Nephron (organoid): ENCODE measurements around the gene CRYL1.

ENCODE experiments used
- H3K27ac Mint-ChIP-seq, 3 experiments: 2 replicates each; pipeline ENCODE4 v1.8.0; 2020; ENCODE audit warnings: mixed read lengths in 3 of 3, mild to moderate bottlenecking in 2 of 3, moderate library complexity in 1 of 3
- H3K27me3 Mint-ChIP-seq: 2 replicates; pipeline ENCODE4 v1.8.0; 2021; ENCODE audit warnings: low read depth, mild to moderate bottlenecking, moderate library complexity, mixed read lengths
- H3K36me3 Mint-ChIP-seq: 2 replicates; pipeline ENCODE4 v1.8.0; 2020; ENCODE audit warnings: low read depth, mixed read lengths
- H3K4me1 Mint-ChIP-seq: 2 replicates; pipeline ENCODE4 v1.8.0; 2020; ENCODE audit warnings: mixed read lengths
- H3K4me3 Mint-ChIP-seq, 3 experiments: 2 replicates each; pipeline ENCODE4 v1.8.0; 2020; ENCODE audit warnings: mild to moderate bottlenecking in 3 of 3, mixed read lengths in 3 of 3, moderate library complexity in 2 of 3
- H3K9me3 Mint-ChIP-seq: 2 replicates; pipeline ENCODE4 v1.8.0; 2020; ENCODE audit warnings: mixed read lengths
- TF ChIP-seq, protein P1 (sequence below), 3 experiments: fragments of 200-600 bp; sonication (generic); IDR thresholded peaks; one replicate each; pipeline ENCODE4 v1.5.0; 2021; ENCODE audit warnings: antibody characterized with exemption in 3 of 3; ENCODE audit not compliant: unreplicated experiment in 3 of 3

Gene CRYL1

DNA sequence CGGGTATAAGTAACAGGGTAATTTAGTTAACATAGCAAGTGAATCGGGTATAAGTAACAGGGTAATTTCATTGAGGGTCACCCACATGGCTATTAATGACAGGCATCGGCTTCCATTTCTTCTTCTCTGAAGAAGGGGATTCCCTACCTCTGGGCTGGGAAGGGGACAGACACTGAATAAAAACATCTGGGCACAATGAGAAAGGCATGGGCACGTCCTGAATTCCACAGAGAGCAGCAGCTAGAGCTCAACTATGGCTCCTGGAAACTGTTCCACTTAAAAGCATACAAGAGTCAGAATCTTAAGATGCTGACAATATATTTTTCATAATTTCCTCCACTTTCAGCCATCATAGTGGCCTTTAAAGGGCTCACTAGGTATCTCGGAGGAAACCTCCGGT lies 51.8 kb downstream of the CRYL1 start:
- no peak overlapping the region for H3K4me3 Mint-ChIP-seq
- no peak overlapping the region for H3K27ac Mint-ChIP-seq
- TF ChIP-seq, protein P1, sequence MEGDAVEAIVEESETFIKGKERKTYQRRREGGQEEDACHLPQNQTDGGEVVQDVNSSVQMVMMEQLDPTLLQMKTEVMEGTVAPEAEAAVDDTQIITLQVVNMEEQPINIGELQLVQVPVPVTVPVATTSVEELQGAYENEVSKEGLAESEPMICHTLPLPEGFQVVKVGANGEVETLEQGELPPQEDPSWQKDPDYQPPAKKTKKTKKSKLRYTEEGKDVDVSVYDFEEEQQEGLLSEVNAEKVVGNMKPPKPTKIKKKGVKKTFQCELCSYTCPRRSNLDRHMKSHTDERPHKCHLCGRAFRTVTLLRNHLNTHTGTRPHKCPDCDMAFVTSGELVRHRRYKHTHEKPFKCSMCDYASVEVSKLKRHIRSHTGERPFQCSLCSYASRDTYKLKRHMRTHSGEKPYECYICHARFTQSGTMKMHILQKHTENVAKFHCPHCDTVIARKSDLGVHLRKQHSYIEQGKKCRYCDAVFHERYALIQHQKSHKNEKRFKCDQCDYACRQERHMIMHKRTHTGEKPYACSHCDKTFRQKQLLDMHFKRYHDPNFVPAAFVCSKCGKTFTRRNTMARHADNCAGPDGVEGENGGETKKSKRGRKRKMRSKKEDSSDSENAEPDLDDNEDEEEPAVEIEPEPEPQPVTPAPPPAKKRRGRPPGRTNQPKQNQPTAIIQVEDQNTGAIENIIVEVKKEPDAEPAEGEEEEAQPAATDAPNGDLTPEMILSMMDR (IDR thresholded peaks at IDR 0.05; ENCODE audit: unreplicated experiment in 3 of 3), result no peak
- H3K4me1 Mint-ChIP-seq, result no peaks in the 10 kb centered on the region
- H3K27me3 Mint-ChIP-seq, result no peaks in the 10 kb centered on the region
- peaks cover 8% of the 10 kb centered on the region for H3K36me3 Mint-ChIP-seq
- H3K9me3 Mint-ChIP-seq, result no peaks in the 10 kb centered on the region

DNA sequence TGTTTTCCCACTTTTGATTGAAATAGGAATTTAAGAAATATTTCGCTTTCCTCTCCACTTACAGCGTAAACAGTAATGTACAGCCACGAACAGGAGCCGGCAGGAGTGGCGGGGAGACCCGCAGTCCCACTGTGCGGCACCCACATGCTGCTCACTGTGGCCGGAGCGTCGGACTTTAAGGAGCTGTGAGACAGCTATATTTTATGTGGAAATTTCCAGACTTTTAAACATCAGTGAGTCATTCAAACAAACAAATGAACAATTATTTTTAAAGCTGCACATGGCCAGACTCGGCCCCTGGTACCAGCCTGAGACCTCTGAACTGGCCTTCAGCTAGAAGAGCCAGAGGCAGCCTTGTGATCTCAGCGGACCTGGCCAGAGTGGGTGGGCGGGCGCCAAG lies 52.5 kb downstream of the CRYL1 start:
- no peaks in the 10 kb centered on the region for H3K4me1 Mint-ChIP-seq
- H3K36me3 Mint-ChIP-seq, result peaks cover 14% of the 10 kb centered on the region
- H3K27ac Mint-ChIP-seq, result no peak overlapping the region
- no peak overlapping the region for H3K4me3 Mint-ChIP-seq
- H3K27me3 Mint-ChIP-seq, result no peaks in the 10 kb centered on the region
- no peaks in the 10 kb centered on the region for H3K9me3 Mint-ChIP-seq
- TF ChIP-seq, protein P1 (IDR thresholded peaks at IDR 0.05; ENCODE audit: unreplicated experiment in 3 of 3), result no peak

DNA sequence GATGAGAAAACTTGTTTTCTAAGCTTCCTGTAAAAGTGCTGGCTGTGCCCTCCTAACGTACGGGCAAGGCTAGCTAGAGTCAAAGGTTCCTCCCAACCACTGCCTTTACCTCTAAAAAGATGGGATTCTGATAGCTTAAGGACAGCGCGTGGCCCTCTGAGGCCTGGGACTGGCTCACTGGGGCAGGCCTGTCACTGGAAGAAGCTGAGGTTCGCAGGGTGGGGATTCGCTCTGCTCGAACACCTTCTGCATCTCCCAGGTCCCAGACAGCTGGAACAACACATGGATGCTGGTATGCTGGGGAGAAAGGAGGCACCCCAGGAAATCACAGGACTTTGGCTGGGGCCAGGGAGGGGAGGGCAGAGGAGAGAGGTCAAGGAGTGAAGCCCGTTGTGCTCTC lies 53.1 kb downstream of the CRYL1 start:
- H3K4me1 Mint-ChIP-seq, result no peaks in the 10 kb centered on the region
- H3K4me3 Mint-ChIP-seq, result no peak overlapping the region
- H3K36me3 Mint-ChIP-seq, result peaks cover 15% of the 10 kb centered on the region
- no peaks in the 10 kb centered on the region for H3K9me3 Mint-ChIP-seq
- H3K27ac Mint-ChIP-seq, result no peak overlapping the region
- H3K27me3 Mint-ChIP-seq, result no peaks in the 10 kb centered on the region
- TF ChIP-seq, protein P1 (IDR thresholded peaks at IDR 0.05; ENCODE audit: unreplicated experiment in 3 of 3), result no peak

DNA sequence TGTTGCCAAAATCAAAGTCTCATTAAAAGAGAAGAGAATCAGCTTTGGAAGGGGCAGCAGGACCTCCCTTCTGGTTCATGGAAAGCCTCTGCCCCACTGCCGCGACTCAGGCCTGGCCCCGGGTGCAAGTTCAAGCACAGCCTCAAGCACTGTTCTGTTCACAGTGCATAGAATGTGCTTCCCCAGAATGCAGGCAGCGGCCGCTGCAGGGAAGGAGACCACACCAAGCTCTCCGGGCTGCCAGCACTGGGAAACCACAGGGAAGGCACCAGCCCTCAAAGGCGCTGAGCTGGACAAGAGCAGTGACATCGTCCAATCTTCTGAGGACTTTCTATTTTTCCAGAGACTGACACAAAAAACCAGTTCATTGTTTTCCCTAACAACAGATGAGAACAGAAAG lies 55.5 kb downstream of the CRYL1 start:
- Mint-ChIP-seq H3K9me3 (no peaks in the 10 kb centered on the region), H3K4me3 (no peak overlapping the region), H3K4me1 (peaks cover 15% of the 10 kb centered on the region), H3K36me3 (peaks cover 15% of the 10 kb centered on the region), H3K27ac (no peak overlapping the region), H3K27me3 (no peaks in the 10 kb centered on the region)
- TF ChIP-seq, protein P1 (IDR thresholded peaks at IDR 0.05; ENCODE audit: unreplicated experiment in 3 of 3), result no peak

DNA sequence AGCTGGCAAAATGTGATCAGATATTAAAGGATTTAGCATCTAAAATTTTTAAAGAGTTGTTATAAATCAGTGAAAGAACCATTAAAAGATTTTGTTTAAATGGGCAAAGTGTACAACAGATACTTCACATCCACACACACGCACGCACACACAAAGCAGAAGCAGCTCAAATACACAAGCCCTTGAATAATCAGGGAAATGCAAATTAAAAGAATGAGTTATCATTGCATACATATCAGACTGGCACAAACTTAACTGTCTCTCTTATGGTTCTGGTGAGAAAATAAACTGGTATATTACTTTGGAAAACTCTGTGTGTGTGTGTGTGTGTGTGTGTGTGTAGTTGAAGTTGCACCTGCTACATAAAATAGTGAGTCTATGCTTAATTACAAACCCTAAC lies 59.3 kb downstream of the CRYL1 start:
- Mint-ChIP-seq H3K4me1 (peaks cover 17% of the 10 kb centered on the region), H3K9me3 (no peaks in the 10 kb centered on the region), H3K36me3 (peaks cover 8% of the 10 kb centered on the region), H3K4me3 (no peak overlapping the region), H3K27ac (no peak overlapping the region), H3K27me3 (no peaks in the 10 kb centered on the region)
- TF ChIP-seq, protein P1 (IDR thresholded peaks at IDR 0.05; ENCODE audit: unreplicated experiment in 3 of 3), result no peak

DNA sequence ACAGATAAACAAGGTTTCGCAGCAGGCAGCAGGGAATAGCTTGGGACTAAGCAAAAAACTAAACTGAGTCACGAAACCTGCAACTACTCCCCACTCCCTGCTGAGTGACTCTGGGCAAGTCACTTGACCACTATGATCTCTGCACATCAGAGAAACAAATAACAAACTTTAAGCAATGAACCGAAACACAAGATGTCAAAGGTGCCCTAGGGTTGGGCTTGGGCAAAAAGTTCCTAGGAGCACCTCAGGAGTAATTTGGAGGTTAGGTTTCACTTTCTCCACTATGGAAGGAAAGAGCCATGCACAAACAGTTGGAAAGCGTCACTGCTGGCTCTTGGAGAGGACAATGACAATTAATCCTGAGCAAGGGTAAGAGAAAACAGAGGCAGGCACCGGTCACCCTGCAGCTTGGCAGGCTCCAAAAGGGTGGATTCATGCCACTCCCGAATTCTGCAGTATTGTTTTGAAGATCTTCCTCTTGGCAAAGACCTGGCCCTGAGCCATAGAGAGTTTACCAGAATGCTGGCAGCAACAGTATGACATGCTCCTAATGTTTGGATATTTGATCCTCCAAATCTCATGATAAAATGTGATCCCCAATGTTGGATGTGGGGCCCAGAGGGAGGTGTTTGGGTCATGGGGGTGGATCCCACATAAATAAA lies 60.3 kb downstream of the CRYL1 start:
- TF ChIP-seq, protein P1 (IDR thresholded peaks at IDR 0.05; ENCODE audit: unreplicated experiment in 3 of 3), result no peak
- Mint-ChIP-seq H3K4me1 (peaks cover 17% of the 10 kb centered on the region), H3K36me3 (peaks cover 8% of the 10 kb centered on the region), H3K27ac (no peak overlapping the region), H3K9me3 (no peaks in the 10 kb centered on the region), H3K27me3 (no peaks in the 10 kb centered on the region), H3K4me3 (no peak overlapping the region)
